DOHH2 (cell line): Measurements from ENCODE around the gene EGR2.
"Not testable (repeated sequence)": the region's sequence is repeated elsewhere in the genome, so short reads cannot be mapped to it uniquely, and the experiment has no call there.

Experiments used
- CTCF ChIP-seq: fragments of 200-600 bp; sonication (generic); IDR thresholded peaks from one replicate; pipeline ENCODE4 v1.5.1; 2014; ENCODE audit warnings: antibody characterized with exemption, mild to moderate bottlenecking, low read depth, low read length; ENCODE audit not compliant: poor library complexity, severe bottlenecking
- EZH2phosphoT487 ChIP-seq: fragments of 200-600 bp; sonication (generic); IDR thresholded peaks from 2 replicates; pipeline ENCODE4 v1.6.1; 2017; ENCODE audit warnings: borderline replicate concordance, mild to moderate bottlenecking, antibody characterized with exemption, low read length, moderate library complexity, mixed read lengths

- TF ChIP-seq CTCF, EZH2phosphoT487: not testable (repeated sequence)
Measured at GRCh38 chr10:62788285-62788684, 27.9 kb downstream of the EGR2 start.
